Liver (tissue), 3 donors: ENCODE measurements around the gene SLC7A14.

Experiments
- CTCF ChIP-seq: fragments of 150-350 bp; IDR thresholded peaks from 2 replicates; pipeline ENCODE4 v1.5.1; 2017; ENCODE audit warnings: improper control_type of control experiment, low read depth, low read length; ENCODE audit not compliant: missing input control
- MAX ChIP-seq: IDR thresholded peaks from 2 replicates; pipeline ENCODE4 v1.6.1; 2016; ENCODE audit warnings: antibody characterized with exemption
- TF ChIP-seq, protein P1 (sequence below): IDR thresholded peaks from 2 replicates; pipeline ENCODE4 v1.6.1; 2016; ENCODE audit warnings: antibody characterized with exemption, mild to moderate bottlenecking
- TF ChIP-seq, protein P2 (sequence below): IDR thresholded peaks from 2 replicates; pipeline ENCODE4 v1.6.1; 2016; ENCODE audit warnings: antibody characterized with exemption
- donor health status: healthy.
- donor health status: healthy.

DNA sequence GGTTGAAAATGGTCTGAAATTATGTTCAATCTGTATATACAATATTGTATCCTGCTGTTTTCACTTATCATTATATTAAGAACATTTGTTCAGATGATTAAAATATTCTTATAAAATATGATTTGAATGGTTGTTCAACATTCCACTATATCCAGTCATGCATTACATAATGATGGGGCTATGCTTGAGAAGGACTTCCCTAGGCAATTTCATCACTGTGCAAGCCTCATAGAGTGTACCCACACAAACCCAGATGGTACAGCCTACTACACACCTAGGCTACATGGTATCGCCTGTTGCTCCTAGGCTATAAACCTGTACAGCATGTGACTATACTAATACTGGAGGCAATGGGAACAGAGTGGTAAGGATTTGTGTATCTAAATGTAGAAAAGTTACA is 30.5 kb downstream of the SLC7A14 start:
- TF ChIP-seq CTCF, result no peak
- TF ChIP-seq, protein P1, sequence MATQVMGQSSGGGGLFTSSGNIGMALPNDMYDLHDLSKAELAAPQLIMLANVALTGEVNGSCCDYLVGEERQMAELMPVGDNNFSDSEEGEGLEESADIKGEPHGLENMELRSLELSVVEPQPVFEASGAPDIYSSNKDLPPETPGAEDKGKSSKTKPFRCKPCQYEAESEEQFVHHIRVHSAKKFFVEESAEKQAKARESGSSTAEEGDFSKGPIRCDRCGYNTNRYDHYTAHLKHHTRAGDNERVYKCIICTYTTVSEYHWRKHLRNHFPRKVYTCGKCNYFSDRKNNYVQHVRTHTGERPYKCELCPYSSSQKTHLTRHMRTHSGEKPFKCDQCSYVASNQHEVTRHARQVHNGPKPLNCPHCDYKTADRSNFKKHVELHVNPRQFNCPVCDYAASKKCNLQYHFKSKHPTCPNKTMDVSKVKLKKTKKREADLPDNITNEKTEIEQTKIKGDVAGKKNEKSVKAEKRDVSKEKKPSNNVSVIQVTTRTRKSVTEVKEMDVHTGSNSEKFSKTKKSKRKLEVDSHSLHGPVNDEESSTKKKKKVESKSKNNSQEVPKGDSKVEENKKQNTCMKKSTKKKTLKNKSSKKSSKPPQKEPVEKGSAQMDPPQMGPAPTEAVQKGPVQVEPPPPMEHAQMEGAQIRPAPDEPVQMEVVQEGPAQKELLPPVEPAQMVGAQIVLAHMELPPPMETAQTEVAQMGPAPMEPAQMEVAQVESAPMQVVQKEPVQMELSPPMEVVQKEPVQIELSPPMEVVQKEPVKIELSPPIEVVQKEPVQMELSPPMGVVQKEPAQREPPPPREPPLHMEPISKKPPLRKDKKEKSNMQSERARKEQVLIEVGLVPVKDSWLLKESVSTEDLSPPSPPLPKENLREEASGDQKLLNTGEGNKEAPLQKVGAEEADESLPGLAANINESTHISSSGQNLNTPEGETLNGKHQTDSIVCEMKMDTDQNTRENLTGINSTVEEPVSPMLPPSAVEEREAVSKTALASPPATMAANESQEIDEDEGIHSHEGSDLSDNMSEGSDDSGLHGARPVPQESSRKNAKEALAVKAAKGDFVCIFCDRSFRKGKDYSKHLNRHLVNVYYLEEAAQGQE, result no peak
- TF ChIP-seq, protein P2, sequence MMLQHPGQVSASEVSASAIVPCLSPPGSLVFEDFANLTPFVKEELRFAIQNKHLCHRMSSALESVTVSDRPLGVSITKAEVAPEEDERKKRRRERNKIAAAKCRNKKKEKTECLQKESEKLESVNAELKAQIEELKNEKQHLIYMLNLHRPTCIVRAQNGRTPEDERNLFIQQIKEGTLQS, result no peak
- no peak for TF ChIP-seq MAX
